OCI-LY7 (cell line): ENCODE data around the gene TFDP3. TPM values are rescaled to one million over a fixed set of nuclear protein-coding genes. Genes with fewer than 3 reads are reported as not detected.

ENCODE experiments used
- BruUV-seq: library from RNA; stranded (reverse); fragments of 400-500 nt; replicated peaks from 2 replicates; lab custom pipeline; 2021; lab: Mats Ljungman, UMichigan
- CTCF ChIA-PET: fragments of 300-600 bp; sonication (Branson Sonifier 250); formaldehyde crosslinking; loops from one replicate; lab custom pipeline; 2022; ENCODE audit warnings: antibody characterized with exemption; ENCODE audit not compliant: unreplicated experiment; lab: Charles Lee
- POLR2A ChIA-PET: fragments of 300-600 bp; sonication (Branson Sonifier 250); formaldehyde crosslinking; loops from one replicate; lab custom pipeline; 2022; ENCODE audit warnings: antibody characterized with exemption; lab: Charles Lee
- DNase-seq: peaks from one replicate; pipeline ENCODE4 v3.0.0-alpha.2; 2015; ENCODE audit warnings: low spot score
- H2AFZ ChIP-seq: fragments of 200-600 bp; sonication (generic), shearing (Covaris generic); 2 replicates; pipeline ENCODE4 v1.6.1; 2014; ENCODE audit warnings: mild to moderate bottlenecking, antibody characterized with exemption, low read length, moderate library complexity
- H3K27ac ChIP-seq: fragments of 200-600 bp; sonication (generic); 2 replicates; pipeline ENCODE4 v1.5.1; 2014; ENCODE audit warnings: mixed run types, low read depth, mild to moderate bottlenecking, moderate library complexity, low read length, inconsistent platforms; ENCODE audit not compliant: poor library complexity, severe bottlenecking
- H3K36me3 ChIP-seq: fragments of 200-600 bp; sonication (generic); 2 replicates; pipeline ENCODE4 v1.6.1; 2014; ENCODE audit warnings: mild to moderate bottlenecking, antibody characterized with exemption, low read length, moderate library complexity, mixed read lengths; ENCODE audit not compliant: insufficient read depth
- H3K4me1 ChIP-seq: fragments of 200-600 bp; sonication (generic); 2 replicates; pipeline ENCODE4 v1.5.1; 2014; ENCODE audit warnings: mild to moderate bottlenecking, low read length; ENCODE audit not compliant: insufficient read depth, poor library complexity, severe bottlenecking
- H3K4me2 ChIP-seq: fragments of 200-600 bp; sonication (generic); 2 replicates; pipeline ENCODE4 v1.6.1; 2014; ENCODE audit warnings: mild to moderate bottlenecking, low read length
- H3K4me3 ChIP-seq: fragments of 200-600 bp; sonication (generic); 2 replicates; pipeline ENCODE4 v1.5.1; 2014; ENCODE audit warnings: mild to moderate bottlenecking, low read depth, low read length; ENCODE audit not compliant: poor library complexity, severe bottlenecking
- H3K79me2 ChIP-seq: fragments of 200-600 bp; sonication (generic); 2 replicates; pipeline ENCODE4 v1.6.1; 2016; ENCODE audit warnings: low read depth, mild to moderate bottlenecking, low read length, moderate library complexity, mixed read lengths; ENCODE audit not compliant: insufficient read depth
- H3K9me2 ChIP-seq: fragments of 200-600 bp; sonication (generic); 2 replicates; pipeline ENCODE4 v1.6.1; 2016; ENCODE audit warnings: mild to moderate bottlenecking, low read length, mixed read lengths; ENCODE audit not compliant: insufficient read depth
- H3K9me3 ChIP-seq: fragments of 200-600 bp; sonication (generic); 2 replicates; pipeline ENCODE4 v1.6.1; 2014; ENCODE audit warnings: mild to moderate bottlenecking, mixed run types, low read length, mixed read lengths
- H4K20me1 ChIP-seq: fragments of 200-600 bp; sonication (generic); 2 replicates; pipeline ENCODE4 v1.6.1; 2014; ENCODE audit warnings: mild to moderate bottlenecking, antibody characterized with exemption, low read length, moderate library complexity, mixed read lengths; ENCODE audit not compliant: insufficient read depth
- EZH2phosphoT487 ChIP-seq: fragments of 200-600 bp; sonication (generic); IDR thresholded peaks from 2 replicates; pipeline ENCODE4 v1.6.1; 2018; ENCODE audit warnings: low read depth, borderline replicate concordance, mild to moderate bottlenecking, mixed run types, antibody characterized with exemption, low read length, moderate library complexity, mixed read lengths
- intact Hi-C: fragments of 100-400 bp; cut with micrococcal nuclease; formaldehyde crosslinking; loops from one replicate; pipeline ENCODE4 v1.10.0; 2022; ENCODE audit not compliant: unreplicated experiment
- total RNA-seq, 2 experiments: library from RNA; depleted of rRNA in 1 of 2; stranded (reverse); fragments of >200 nt in 1 of 2; shearing (Covaris generic) in 1 of 2; gene quantifications; 2 replicates each; pipeline ENCODE4 v1.2.3, GENCODE V29; 2014 to 2022
- TF ChIP-seq, protein P1 (sequence below): fragments of 200-600 bp; sonication (generic); conservative IDR thresholded peaks from 2 replicates; pipeline ENCODE4 v1.5.1; 2014; ENCODE audit warnings: mild to moderate bottlenecking, antibody characterized with exemption, low read length, moderate library complexity, mixed read lengths

Gene TFDP3
- total RNA-seq, 2 experiments from 2014 or later, result not detected

- Histone ChIP-seq H2AFZ (no peak overlapping the region), H3K4me3 (no peak overlapping the region), H3K36me3 (no peaks in the 10 kb centered on the region), H3K9me2 (no peaks in the 10 kb centered on the region), H3K27ac (no peak overlapping the region), H3K4me2 (no peak overlapping the region), H4K20me1 (no peaks in the 10 kb centered on the region), H3K9me3 (no peaks in the 10 kb centered on the region), H3K79me2 (no peaks in the 10 kb centered on the region), H3K4me1 (no peaks in the 10 kb centered on the region)
- TF ChIP-seq, protein P1, sequence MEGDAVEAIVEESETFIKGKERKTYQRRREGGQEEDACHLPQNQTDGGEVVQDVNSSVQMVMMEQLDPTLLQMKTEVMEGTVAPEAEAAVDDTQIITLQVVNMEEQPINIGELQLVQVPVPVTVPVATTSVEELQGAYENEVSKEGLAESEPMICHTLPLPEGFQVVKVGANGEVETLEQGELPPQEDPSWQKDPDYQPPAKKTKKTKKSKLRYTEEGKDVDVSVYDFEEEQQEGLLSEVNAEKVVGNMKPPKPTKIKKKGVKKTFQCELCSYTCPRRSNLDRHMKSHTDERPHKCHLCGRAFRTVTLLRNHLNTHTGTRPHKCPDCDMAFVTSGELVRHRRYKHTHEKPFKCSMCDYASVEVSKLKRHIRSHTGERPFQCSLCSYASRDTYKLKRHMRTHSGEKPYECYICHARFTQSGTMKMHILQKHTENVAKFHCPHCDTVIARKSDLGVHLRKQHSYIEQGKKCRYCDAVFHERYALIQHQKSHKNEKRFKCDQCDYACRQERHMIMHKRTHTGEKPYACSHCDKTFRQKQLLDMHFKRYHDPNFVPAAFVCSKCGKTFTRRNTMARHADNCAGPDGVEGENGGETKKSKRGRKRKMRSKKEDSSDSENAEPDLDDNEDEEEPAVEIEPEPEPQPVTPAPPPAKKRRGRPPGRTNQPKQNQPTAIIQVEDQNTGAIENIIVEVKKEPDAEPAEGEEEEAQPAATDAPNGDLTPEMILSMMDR, result no peak
- no peak for TF ChIP-seq EZH2phosphoT487
- intact Hi-C loops, result no loop called here
- BruUV-seq, result no TSS peak
- ChIA-PET POLR2A (interaction anchor here (0.7 to 1.0 kb wide), 2 partner anchors 17 to 1344 kb away, joined by 4 read pairs; no protein-coding TSS in a partner anchor), CTCF (no interaction called here)
- no peak for DNase-seq
Observed at GRCh38 chrX:133250184-133251100, 32.3 kb upstream of the TFDP3 start.

- TF ChIP-seq, protein P1, result no peak
- no peak for TF ChIP-seq EZH2phosphoT487
- Histone ChIP-seq H3K27ac (no peak overlapping the region), H4K20me1 (no peaks in the 10 kb centered on the region), H3K9me2 (no peaks in the 10 kb centered on the region), H2AFZ (no peak overlapping the region), H3K36me3 (no peaks in the 10 kb centered on the region), H3K4me2 (no peak overlapping the region), H3K79me2 (no peaks in the 10 kb centered on the region), H3K4me1 (no peaks in the 10 kb centered on the region), H3K4me3 (no peak overlapping the region), H3K9me3 (no peaks in the 10 kb centered on the region)
- no TSS peak for BruUV-seq
- no peak for DNase-seq
- POLR2A ChIA-PET, result interaction anchor here (0.7 kb wide), 1 partner anchor 1343 kb away, joined by 4 read pairs; no protein-coding TSS in a partner anchor
- CTCF ChIA-PET, result no interaction called here
- intact Hi-C loops, result no loop called here
Observed at GRCh38 chrX:133249266-133250058, 31.3 kb upstream of the TFDP3 start.
